Esophagus (tissue), 2 donors: ENCODE measurements around the gene ID3. TPM values are rescaled to one million over a fixed set of nuclear protein-coding genes. Genes with fewer than 3 reads are reported as not detected.

Source experiments
- H3K27ac ChIP-seq, 2 donors: one replicate each; pipeline ENCODE4 v1.5.1; 2013; ENCODE audit warnings: low read depth in 2 of 2, mild to moderate bottlenecking in 2 of 2, inconsistent platforms in 1 of 2, low read length in 1 of 2, moderate library complexity in 1 of 2
- H3K27me3 ChIP-seq, 2 donors: one replicate each; pipeline ENCODE4 v1.6.1; 2013; ENCODE audit warnings: low read length in 2 of 2, control low read depth in 1 of 2, mild to moderate bottlenecking in 1 of 2; ENCODE audit not compliant: insufficient read depth in 2 of 2, control insufficient read depth in 1 of 2
- H3K36me3 ChIP-seq, 2 donors: one replicate each; pipeline ENCODE4 v1.6.1; 2013; ENCODE audit warnings: low read length in 1 of 2; ENCODE audit not compliant: control insufficient read depth in 2 of 2, insufficient read depth in 2 of 2
- H3K4me1 ChIP-seq, 2 donors: one replicate each; pipeline ENCODE4 v1.6.1; 2013; ENCODE audit warnings: low read length in 1 of 2; ENCODE audit not compliant: control insufficient read depth in 2 of 2, insufficient read depth in 2 of 2
- H3K4me3 ChIP-seq, 2 donors: one replicate each; pipeline ENCODE4 v1.5.1; 2013; ENCODE audit warnings: low read length in 2 of 2, mild to moderate bottlenecking in 2 of 2, low read depth in 1 of 2, moderate library complexity in 1 of 2
- H3K9me3 ChIP-seq, 2 donors: one replicate each; pipeline ENCODE4 v1.6.1; 2013; ENCODE audit warnings: mild to moderate bottlenecking in 2 of 2, low read depth in 1 of 2, low read length in 1 of 2, moderate library complexity in 1 of 2; ENCODE audit not compliant: control insufficient read depth in 2 of 2, insufficient read depth in 1 of 2
- WGBS, 2 donors: extraction: QIAGEN DNeasy Blood & Tissue Kit; methylation state at CpG; one replicate each; pipeline ENCODE4 v1.1.7; 2013; 5-methylcytosine and 5-hydroxymethylcytosine counted together
- polyA plus RNA-seq, 2 donors: library from polyadenylated mRNA; stranded (reverse); fragments of 200-250 nt; gene quantifications; one replicate each; pipeline ENCODE4 v1.2.3, GENCODE V29; 2013
- donor health status: healthy with polysubstance abuse.
- donor health status: Bipolar disorder and iron deficiency.

ID3 gene
- polyA plus RNA-seq, 2 donors: 24.4 to 44.2 TPM

- Histone ChIP-seq H3K36me3 (no peaks in the 10 kb centered on the region), H3K27me3 (no peaks in the 10 kb centered on the region), H3K9me3 (no peaks in the 10 kb centered on the region), H3K4me3 (peak overlapping the region; percentile 39 to 44), H3K27ac (peak overlapping the region; percentile 3 to 23), H3K4me1 (peaks cover 0 to 3% of the 10 kb centered on the region in 2 donors)
- 64 to 71% methylated on average over 15 of the region's 15 CpGs for WGBS, 2 donors
These were observed 8.3 kb upstream of the ID3 start for GRCh38 chr1:23567629-23567995.

GRCh38 chr1:23566304-23566703 lies 7.0 kb upstream of the ID3 start:
- Histone ChIP-seq H3K36me3 (no peaks in the 10 kb centered on the region), H3K9me3 (no peaks in the 10 kb centered on the region), H3K4me1 (peaks cover 0 to 3% of the 10 kb centered on the region in 2 donors), H3K4me3 (no peak overlapping the region), H3K27ac (no peak overlapping the region), H3K27me3 (no peaks in the 10 kb centered on the region)
- 91 to 93% methylated on average over 6 of the region's 6 CpGs for WGBS, 2 donors

- H3K4me3 ChIP-seq: no peak overlapping the region
- no peaks in the 10 kb centered on the region for H3K36me3 ChIP-seq
- no peak overlapping the region for H3K27ac ChIP-seq
- H3K27me3 ChIP-seq: no peaks in the 10 kb centered on the region
- H3K4me1 ChIP-seq: peaks cover 0 to 3% of the 10 kb centered on the region in 2 donors
- no peaks in the 10 kb centered on the region for H3K9me3 ChIP-seq
- 91 to 95% methylated on average over 3 of the region's 3 CpGs for WGBS, 2 donors
These were observed 6.5 kb upstream of the ID3 start for GRCh38 chr1:23565776-23566175.

GRCh38 chr1:23564529-23565122 lies 5.3 kb upstream of the ID3 start:
- Histone ChIP-seq H3K4me1 (peaks cover 0 to 3% of the 10 kb centered on the region in 2 donors), H3K9me3 (no peaks in the 10 kb centered on the region), H3K36me3 (no peaks in the 10 kb centered on the region), H3K27me3 (no peaks in the 10 kb centered on the region), H3K27ac (peak overlapping the region; percentile 33 to 56), H3K4me3 (no peak overlapping the region)
- 52 to 61% methylated on average over 10 of the region's 10 CpGs for WGBS, 2 donors

GRCh38 chr1:23563755-23564374 lies 4.6 kb upstream of the ID3 start:
- Histone ChIP-seq H3K27me3 (no peaks in the 10 kb centered on the region), H3K9me3 (no peaks in the 10 kb centered on the region), H3K4me1 (peaks cover 0 to 3% of the 10 kb centered on the region in 2 donors), H3K27ac (peak overlapping the region; percentile 62 to 70), H3K36me3 (no peaks in the 10 kb centered on the region), H3K4me3 (no peak overlapping the region)
- WGBS, 2 donors: 90 to 96% methylated on average over 3 of the region's 3 CpGs

- no peak overlapping the region for H3K4me3 ChIP-seq
- H3K36me3 ChIP-seq: no peaks in the 10 kb centered on the region
- H3K27ac ChIP-seq: peak overlapping the region; percentile 62 to 81
- H3K9me3 ChIP-seq: no peaks in the 10 kb centered on the region
- WGBS, 2 donors: 66 to 71% methylated on average over 9 of the region's 9 CpGs
- peaks cover 0 to 3% of the 10 kb centered on the region in 2 donors for H3K4me1 ChIP-seq
- H3K27me3 ChIP-seq: no peaks in the 10 kb centered on the region
These were observed 3.7 kb upstream of the ID3 start for GRCh38 chr1:23563003-23563402.

GRCh38 chr1:23562137-23562876 lies 3.0 kb upstream of the ID3 start:
- H3K4me3 ChIP-seq: no peak overlapping the region
- H3K4me1 ChIP-seq: peaks cover 0 to 3% of the 10 kb centered on the region in 2 donors

GRCh38 chr1:23561813-23562100 lies 2.5 kb upstream of the ID3 start:
- Histone ChIP-seq H3K4me3 (no peak overlapping the region), H3K4me1 (peaks cover 1 to 4% of the 10 kb centered on the region in 2 donors), H3K27ac (peak overlapping the region; percentile 77 to 96), H3K36me3 (no peaks in the 10 kb centered on the region), H3K9me3 (no peaks in the 10 kb centered on the region), H3K27me3 (no peaks in the 10 kb centered on the region)
- 24 to 41% methylated on average over 2 of the region's 2 CpGs for WGBS, 2 donors

More at GRCh38 chr1:23562137-23562876, 3.0 kb upstream of the ID3 start:
- H3K27ac ChIP-seq: peak overlapping the region; percentile 77 to 96
- no peaks in the 10 kb centered on the region for H3K9me3 ChIP-seq
- WGBS, 2 donors: 6 to 8% methylated on average over 19 of the region's 19 CpGs
- H3K36me3 ChIP-seq: no peaks in the 10 kb centered on the region
- no peaks in the 10 kb centered on the region for H3K27me3 ChIP-seq

GRCh38 chr1:23561076-23561812 lies 1.9 kb upstream of the ID3 start:
- Histone ChIP-seq H3K36me3 (no peaks in the 10 kb centered on the region), H3K4me1 (peaks cover 4 to 7% of the 10 kb centered on the region in 2 donors), H3K9me3 (no peaks in the 10 kb centered on the region), H3K4me3 (no peak overlapping the region), H3K27ac (peak overlapping the region; percentile 73 to 96), H3K27me3 (no peaks in the 10 kb centered on the region)
- WGBS, 2 donors: 62 to 67% methylated on average over 6 of the region's 6 CpGs
